HepG2 (cell line): ENCODE data around the gene LINC00632. TPM values are rescaled to one million over a fixed set of nuclear protein-coding genes. Genes with fewer than 3 reads are reported as not detected.

ENCODE experiments used
- DPF2 ChIP-seq: sonication (generic); formaldehyde crosslinking; IDR thresholded peaks from 2 replicates; pipeline ENCODE4 v1.4.0; 2020; ENCODE audit warnings: mild to moderate bottlenecking, low read depth, missing genetic modification reagents, borderline replicate concordance
- EP300 ChIP-seq, 3 experiments: sonication (generic) in 1 of 3; formaldehyde crosslinking in 1 of 3; IDR thresholded peaks; 2 replicates each; pipeline versions ENCODE4 v1.5.1 to v1.6.1; 2011 to 2020; ENCODE audit warnings: low read depth in 2 of 3, low read length in 2 of 3, borderline replicate concordance in 1 of 3, improper control_type of control experiment in 1 of 3, mild to moderate bottlenecking in 1 of 3, missing genetic modification reagents in 1 of 3, moderate library complexity in 1 of 3
- FLYWCH1 ChIP-seq: sonication (generic); formaldehyde crosslinking; IDR thresholded peaks from 2 replicates; pipeline ENCODE4 v1.8.1; 2023; ENCODE audit warnings: mild to moderate bottlenecking, missing genetic modification reagents
- FOXA3 ChIP-seq: IDR thresholded peaks from 2 replicates; pipeline ENCODE4 v1.6.1; 2016; ENCODE audit warnings: missing genetic modification reagents, missing compliant biosample characterization
- GATAD2A ChIP-seq: IDR thresholded peaks from 2 replicates; pipeline ENCODE4 v1.6.1; 2016
- HMG20A ChIP-seq: IDR thresholded peaks from 2 replicates; pipeline ENCODE4 v1.6.1; 2016; ENCODE audit warnings: borderline replicate concordance
- MAFF ChIP-seq: IDR thresholded peaks from 2 replicates; pipeline ENCODE4 v1.6.1; 2011; ENCODE audit warnings: low read depth, low read length, improper control_type of control experiment
- NFYB ChIP-seq: sonication (generic); formaldehyde crosslinking; IDR thresholded peaks from 2 replicates; pipeline ENCODE4 v1.4.0; 2020; ENCODE audit warnings: missing genetic modification reagents
- NR2F6 ChIP-seq, 2 experiments: IDR thresholded peaks; 2 replicates each; pipeline ENCODE4 v1.6.1; 2016; ENCODE audit warnings: antibody characterized with exemption in 1 of 2, mild to moderate bottlenecking in 1 of 2
- PPARG ChIP-seq: conservative IDR thresholded peaks from 2 replicates; pipeline ENCODE4 v1.6.1; 2016; ENCODE audit warnings: missing biosample characterization, missing genetic modification reagents
- RARA ChIP-seq: IDR thresholded peaks from 2 replicates; pipeline ENCODE4 v1.6.1; 2016; ENCODE audit warnings: missing genetic modification reagents, missing compliant biosample characterization
- SNAPC2 ChIP-seq: sonication (generic); formaldehyde crosslinking; IDR thresholded peaks from 2 replicates; pipeline ENCODE4 v1.8.1; 2022; ENCODE audit warnings: mild to moderate bottlenecking, missing genetic modification reagents
- SOX6 ChIP-seq, 2 experiments: fragments of 450-650 bp in 1 of 2; sonication (generic) in 1 of 2; formaldehyde crosslinking in 1 of 2; IDR thresholded peaks; 2 replicates each; pipeline versions ENCODE4 v1.4.0 to v1.6.1; 2017 to 2020; ENCODE audit warnings: antibody characterized with exemption in 1 of 2, mild to moderate bottlenecking in 1 of 2, missing genetic modification reagents in 1 of 2
- TBX3 ChIP-seq: fragments of 450-650 bp; IDR thresholded peaks from 2 replicates; pipeline ENCODE4 v1.6.1; 2017; ENCODE audit warnings: antibody characterized with exemption, mild to moderate bottlenecking, inconsistent platforms, borderline replicate concordance
- TCF7 ChIP-seq: sonication (generic); IDR thresholded peaks from 2 replicates; pipeline ENCODE4 v1.6.1; 2016; ENCODE audit warnings: antibody characterized with exemption, low read depth
- ZNF235 ChIP-seq: sonication (generic); formaldehyde crosslinking; IDR thresholded peaks from 2 replicates; pipeline ENCODE4 v1.8.1; 2023; ENCODE audit warnings: mild to moderate bottlenecking, missing genetic modification reagents, borderline replicate concordance
- ZNF546 ChIP-seq: sonication (generic); formaldehyde crosslinking; conservative IDR thresholded peaks from 2 replicates; pipeline ENCODE4 v1.8.1; 2023; ENCODE audit warnings: mild to moderate bottlenecking, missing genetic modification reagents
- ZNF605 ChIP-seq: sonication (generic); formaldehyde crosslinking; IDR thresholded peaks from 2 replicates; pipeline ENCODE4 v1.8.0; 2022; ENCODE audit warnings: mild to moderate bottlenecking, missing genetic modification reagents
- ZNF792 ChIP-seq: IDR thresholded peaks from 2 replicates; pipeline ENCODE4 v1.6.1; 2016
- polyA plus RNA-seq, 8 experiments: library from polyadenylated mRNA; depleted of rRNA in 3 of 8; stranded (reverse) in 7 of 8; unstranded in 1 of 8; fragments of >200 nt; fragmentation: Illumina TruSeq in 4 of 8; extraction: Trizol in 4 of 8; gene quantifications; 2 replicates each; pipeline versions ENCODE4 v1.2.1 to v1.2.3, GENCODE V29; 2011 to 2016; ENCODE audit warnings: low read depth in 4 of 8, missing spikeins in 1 of 8, mixed read lengths in 1 of 8; ENCODE audit not compliant: insufficient read depth in 1 of 8
- total RNA-seq, 5 experiments: library from RNA; depleted of rRNA; stranded (reverse); fragments of >200 nt; fragmentation: Illumina TruSeq; extraction: Trizol; gene quantifications; 2 replicates each; pipeline ENCODE4 v1.2.3, GENCODE V29; 2016; ENCODE audit warnings: low read depth in 1 of 5
- TF ChIP-seq, protein P1 (sequence below): sonication (generic); formaldehyde crosslinking; IDR thresholded peaks from 2 replicates; pipeline ENCODE4 v1.9.0; 2021; ENCODE audit warnings: missing genetic modification reagents, mild to moderate bottlenecking, borderline replicate concordance
- TF ChIP-seq, protein P2 (sequence below): sonication (generic); formaldehyde crosslinking; IDR thresholded peaks from 2 replicates; pipeline ENCODE4 v1.8.0; 2022; ENCODE audit warnings: mild to moderate bottlenecking, missing genetic modification reagents
- TF ChIP-seq, protein P3 (sequence below): sonication (generic); formaldehyde crosslinking; IDR thresholded peaks from 2 replicates; pipeline ENCODE4 v1.4.0; 2020; ENCODE audit warnings: missing genetic modification reagents
- TF ChIP-seq, protein P4 (sequence below): sonication (generic); formaldehyde crosslinking; IDR thresholded peaks from 2 replicates; pipeline ENCODE4 v1.8.1; 2023; ENCODE audit warnings: mild to moderate bottlenecking, missing genetic modification reagents, borderline replicate concordance

The LINC00632 gene
- total and polyA plus RNA-seq, 2 of the 13 experiments (the other 11 are each of a cell fraction or from before 2014, with no cell fraction given): 0.13 TPM; not detected in 1

DNA sequence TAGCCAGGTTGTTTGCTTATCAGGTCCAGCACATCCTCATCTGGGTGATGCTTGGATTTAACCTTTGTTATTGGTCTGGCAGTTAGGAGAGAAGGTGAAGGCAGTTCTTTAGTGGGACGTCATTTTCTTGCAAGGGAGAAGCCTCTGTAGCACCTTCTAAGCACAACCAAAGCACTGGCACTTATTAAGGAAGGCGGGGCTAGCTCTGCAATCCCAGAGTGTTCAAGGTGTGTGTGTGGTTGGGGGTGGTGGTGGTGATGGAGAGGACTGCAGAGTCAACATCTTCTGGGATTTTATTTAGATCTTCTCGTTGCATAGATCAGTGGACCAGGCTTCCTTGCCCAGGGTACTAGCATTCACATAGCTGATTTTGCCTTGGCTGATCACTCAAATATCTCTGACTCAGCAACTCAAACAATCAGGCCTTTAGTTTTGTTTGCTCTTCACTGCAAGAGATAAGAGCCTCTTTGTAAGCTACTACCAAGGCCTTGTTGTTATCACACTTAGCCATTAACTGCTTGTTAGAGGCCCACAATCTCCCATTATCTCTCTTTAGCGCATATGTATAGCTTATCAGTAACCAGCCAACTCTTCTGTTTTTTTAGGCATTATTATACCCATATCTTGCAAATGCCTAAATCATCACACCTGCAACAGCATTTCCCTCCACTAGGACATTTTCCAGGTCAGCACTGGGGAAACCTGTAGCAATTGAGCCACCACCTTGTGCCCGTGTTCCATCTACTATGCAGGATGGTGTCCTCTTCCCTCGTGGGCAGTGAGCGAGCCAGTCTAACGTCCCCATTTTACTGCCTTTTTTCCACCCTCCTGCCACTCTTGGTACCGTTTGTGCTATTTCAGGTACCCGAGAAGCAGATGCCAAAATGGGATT, 36.5 kb upstream of the LINC00632 start (continued):
- TF ChIP-seq, protein P1, sequence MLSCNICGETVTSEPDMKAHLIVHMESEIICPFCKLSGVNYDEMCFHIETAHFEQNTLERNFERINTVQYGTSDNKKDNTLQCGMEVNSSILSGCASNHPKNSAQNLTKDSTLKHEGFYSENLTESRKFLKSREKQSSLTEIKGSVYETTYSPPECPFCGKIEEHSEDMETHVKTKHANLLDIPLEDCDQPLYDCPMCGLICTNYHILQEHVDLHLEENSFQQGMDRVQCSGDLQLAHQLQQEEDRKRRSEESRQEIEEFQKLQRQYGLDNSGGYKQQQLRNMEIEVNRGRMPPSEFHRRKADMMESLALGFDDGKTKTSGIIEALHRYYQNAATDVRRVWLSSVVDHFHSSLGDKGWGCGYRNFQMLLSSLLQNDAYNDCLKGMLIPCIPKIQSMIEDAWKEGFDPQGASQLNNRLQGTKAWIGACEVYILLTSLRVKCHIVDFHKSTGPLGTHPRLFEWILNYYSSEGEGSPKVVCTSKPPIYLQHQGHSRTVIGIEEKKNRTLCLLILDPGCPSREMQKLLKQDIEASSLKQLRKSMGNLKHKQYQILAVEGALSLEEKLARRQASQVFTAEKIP: no peak
- TF ChIP-seq PPARG (CRISPR knock-in tag) (no peak), ZNF792 (CRISPR knock-in tag) (no peak), HMG20A (CRISPR knock-in tag) (peak; percentile 54; the same call in 1 of the 2 replicates), GATAD2A (peak; percentile 60; the same call in 1 of the 2 replicates), NFYB (CRISPR knock-in tag) (no peak), FLYWCH1 (CRISPR knock-in tag) (no peak), ZNF235 (CRISPR knock-in tag) (no peak), ZNF546 (CRISPR knock-in tag) (no peak), SNAPC2 (CRISPR knock-in tag) (no peak), MAFF (peak; percentile 84), TBX3 (peak; percentile 37; the same call in 1 of the 2 replicates), FOXA3 (CRISPR knock-in tag) (peak; percentile 59), SOX6 (IDR thresholded peaks at IDR 0.05) (no peak), SOX6 (CRISPR knock-in tag; IDR thresholded peaks at IDR 0.05) (peak; percentile 88), TCF7 (peak; percentile 73), DPF2 (no peak), ZNF605 (CRISPR knock-in tag) (no peak), NR2F6 (IDR thresholded peaks at IDR 0.05) (peak; percentile 46; the same call in 1 of the 2 replicates), NR2F6 (CRISPR knock-in tag; IDR thresholded peaks at IDR 0.05) (no peak), EP300 (IDR thresholded peaks at IDR 0.05; ENCODE audit: low read depth in 2 of 2, low read length in 2 of 2) (0 out of 4 replicates have a peak, but pooled peaks of 1 of the 2 experiments have one; percentile 10), EP300 (CRISPR knock-in tag; IDR thresholded peaks at IDR 0.05; ENCODE audit: borderline replicate concordance) (no peak), RARA (CRISPR knock-in tag) (no peak)
- TF ChIP-seq, protein P2, sequence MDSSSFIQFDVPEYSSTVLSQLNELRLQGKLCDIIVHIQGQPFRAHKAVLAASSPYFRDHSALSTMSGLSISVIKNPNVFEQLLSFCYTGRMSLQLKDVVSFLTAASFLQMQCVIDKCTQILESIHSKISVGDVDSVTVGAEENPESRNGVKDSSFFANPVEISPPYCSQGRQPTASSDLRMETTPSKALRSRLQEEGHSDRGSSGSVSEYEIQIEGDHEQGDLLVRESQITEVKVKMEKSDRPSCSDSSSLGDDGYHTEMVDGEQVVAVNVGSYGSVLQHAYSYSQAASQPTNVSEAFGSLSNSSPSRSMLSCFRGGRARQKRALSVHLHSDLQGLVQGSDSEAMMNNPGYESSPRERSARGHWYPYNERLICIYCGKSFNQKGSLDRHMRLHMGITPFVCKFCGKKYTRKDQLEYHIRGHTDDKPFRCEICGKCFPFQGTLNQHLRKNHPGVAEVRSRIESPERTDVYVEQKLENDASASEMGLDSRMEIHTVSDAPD: no peak
- TF ChIP-seq, protein P3, sequence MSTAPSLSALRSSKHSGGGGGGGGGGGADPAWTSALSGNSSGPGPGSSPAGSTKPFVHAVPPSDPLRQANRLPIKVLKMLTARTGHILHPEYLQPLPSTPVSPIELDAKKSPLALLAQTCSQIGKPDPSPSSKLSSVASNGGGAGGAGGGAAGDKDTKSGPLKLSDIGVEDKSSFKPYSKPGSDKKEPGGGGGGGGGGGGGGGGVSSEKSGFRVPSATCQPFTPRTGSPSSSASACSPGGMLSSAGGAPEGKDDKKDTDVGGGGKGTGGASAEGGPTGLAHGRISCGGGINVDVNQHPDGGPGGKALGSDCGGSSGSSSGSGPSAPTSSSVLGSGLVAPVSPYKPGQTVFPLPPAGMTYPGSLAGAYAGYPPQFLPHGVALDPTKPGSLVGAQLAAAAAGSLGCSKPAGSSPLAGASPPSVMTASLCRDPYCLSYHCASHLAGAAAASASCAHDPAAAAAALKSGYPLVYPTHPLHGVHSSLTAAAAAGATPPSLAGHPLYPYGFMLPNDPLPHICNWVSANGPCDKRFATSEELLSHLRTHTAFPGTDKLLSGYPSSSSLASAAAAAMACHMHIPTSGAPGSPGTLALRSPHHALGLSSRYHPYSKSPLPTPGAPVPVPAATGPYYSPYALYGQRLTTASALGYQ (CRISPR knock-in tag): peak; percentile 85
- TF ChIP-seq, protein P4, sequence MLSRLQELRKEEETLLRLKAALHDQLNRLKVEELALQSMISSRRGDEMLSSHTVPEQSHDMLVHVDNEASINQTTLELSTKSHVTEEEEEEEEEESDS (CRISPR knock-in tag): no peak
